Measurements from ENCODE around the gene LEKR1.
"Not testable (repeated sequence)": the region's sequence is repeated elsewhere in the genome, so short reads cannot be mapped to it uniquely, and the experiment has no call there.

LEKR1 gene

DNA sequence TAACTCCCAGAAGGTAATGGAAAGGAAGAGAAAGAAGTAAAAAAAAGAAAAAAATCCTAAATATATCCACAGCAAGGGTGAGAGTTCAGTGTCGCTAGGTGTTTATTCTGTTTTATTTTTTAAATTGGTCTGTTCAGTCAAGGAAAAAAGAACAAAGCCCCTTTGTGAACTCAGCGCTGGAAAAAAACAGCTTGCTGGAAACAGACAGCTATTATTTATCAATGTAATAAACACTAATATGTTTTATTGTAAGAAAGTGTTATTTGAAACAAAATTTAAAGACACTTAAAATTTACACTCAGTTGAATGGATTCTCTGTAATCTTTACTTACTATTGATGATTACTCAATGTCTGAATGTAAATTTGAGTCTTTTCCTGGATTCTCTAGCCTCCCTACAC is 32.3 kb upstream of the LEKR1 start:
- H3K27ac ChIP-seq = no peak overlapping the region
- TF ChIP-seq, protein P1, sequence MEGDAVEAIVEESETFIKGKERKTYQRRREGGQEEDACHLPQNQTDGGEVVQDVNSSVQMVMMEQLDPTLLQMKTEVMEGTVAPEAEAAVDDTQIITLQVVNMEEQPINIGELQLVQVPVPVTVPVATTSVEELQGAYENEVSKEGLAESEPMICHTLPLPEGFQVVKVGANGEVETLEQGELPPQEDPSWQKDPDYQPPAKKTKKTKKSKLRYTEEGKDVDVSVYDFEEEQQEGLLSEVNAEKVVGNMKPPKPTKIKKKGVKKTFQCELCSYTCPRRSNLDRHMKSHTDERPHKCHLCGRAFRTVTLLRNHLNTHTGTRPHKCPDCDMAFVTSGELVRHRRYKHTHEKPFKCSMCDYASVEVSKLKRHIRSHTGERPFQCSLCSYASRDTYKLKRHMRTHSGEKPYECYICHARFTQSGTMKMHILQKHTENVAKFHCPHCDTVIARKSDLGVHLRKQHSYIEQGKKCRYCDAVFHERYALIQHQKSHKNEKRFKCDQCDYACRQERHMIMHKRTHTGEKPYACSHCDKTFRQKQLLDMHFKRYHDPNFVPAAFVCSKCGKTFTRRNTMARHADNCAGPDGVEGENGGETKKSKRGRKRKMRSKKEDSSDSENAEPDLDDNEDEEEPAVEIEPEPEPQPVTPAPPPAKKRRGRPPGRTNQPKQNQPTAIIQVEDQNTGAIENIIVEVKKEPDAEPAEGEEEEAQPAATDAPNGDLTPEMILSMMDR (conservative IDR thresholded peaks at IDR 0.05) = no peak

DNA sequence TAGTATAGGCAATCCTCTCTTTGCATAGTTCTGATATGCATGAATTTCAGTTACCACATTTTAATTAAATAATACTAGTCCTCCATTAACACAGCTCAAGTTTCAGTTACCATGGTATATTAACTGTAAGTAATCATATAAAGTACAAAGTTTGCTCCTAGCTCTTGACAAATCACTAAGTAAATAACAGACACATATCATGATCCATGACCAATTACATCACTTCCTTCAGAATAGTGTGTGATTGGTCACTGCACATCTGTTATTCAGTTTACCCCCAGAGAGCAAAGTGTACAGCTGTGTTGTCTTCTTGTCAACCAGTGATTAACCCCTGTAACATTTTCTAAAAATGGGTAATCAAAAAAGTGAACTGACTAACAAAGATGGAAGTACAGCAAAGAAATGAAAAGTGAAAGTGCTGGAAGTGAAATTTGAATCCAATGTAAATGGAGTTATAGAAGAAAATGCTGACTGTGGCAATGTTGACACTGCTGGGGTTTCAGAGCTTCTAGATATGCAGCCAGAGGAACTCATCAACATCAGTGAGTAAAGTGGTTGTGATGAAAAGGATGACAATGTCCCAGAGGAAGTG is 30.2 kb upstream of the LEKR1 start:
- H3K27ac ChIP-seq = no peak overlapping the region
- TF ChIP-seq, protein P1 (conservative IDR thresholded peaks at IDR 0.05) = no peak

DNA sequence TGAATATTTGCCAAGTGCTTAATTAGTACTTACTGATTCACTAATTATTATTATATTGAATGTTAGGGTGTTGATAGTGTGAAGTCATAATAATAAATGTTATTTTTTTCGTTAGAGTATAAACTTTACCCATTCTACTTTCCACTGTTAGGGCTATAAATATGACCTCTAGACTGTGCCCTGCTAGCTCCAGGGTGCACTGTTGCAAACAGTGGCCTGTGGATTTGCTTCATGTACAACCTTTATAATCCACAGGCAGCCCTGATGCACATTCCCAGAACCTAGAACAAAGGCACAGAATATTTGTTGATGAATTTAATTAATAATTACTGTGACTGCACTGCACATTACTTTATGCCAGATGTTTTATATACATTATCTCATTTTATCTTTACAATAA is 28.8 kb upstream of the LEKR1 start:
- TF ChIP-seq, protein P1 (conservative IDR thresholded peaks at IDR 0.05) = no peak
- no peak overlapping the region for H3K27ac ChIP-seq

DNA sequence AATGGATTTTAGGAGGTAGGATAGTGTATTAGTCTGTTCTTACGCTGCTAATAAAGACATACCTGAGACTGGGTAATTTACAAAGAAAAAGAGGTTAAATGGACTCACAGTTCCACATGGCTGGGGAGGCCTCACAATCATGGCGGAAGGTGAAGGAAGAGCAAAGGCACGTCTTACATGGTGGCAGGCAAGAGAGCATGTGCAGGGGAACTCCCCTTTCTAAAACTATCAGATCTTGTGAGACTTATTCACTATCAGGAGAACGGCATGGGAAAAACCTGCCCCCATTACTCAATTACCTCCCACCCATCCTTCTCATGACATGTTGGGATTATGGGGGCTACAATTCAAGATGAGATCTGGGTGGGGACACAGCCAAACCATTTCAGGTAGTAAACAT is 25.9 kb upstream of the LEKR1 start:
- not testable (repeated sequence) for H3K27ac ChIP-seq

DNA sequence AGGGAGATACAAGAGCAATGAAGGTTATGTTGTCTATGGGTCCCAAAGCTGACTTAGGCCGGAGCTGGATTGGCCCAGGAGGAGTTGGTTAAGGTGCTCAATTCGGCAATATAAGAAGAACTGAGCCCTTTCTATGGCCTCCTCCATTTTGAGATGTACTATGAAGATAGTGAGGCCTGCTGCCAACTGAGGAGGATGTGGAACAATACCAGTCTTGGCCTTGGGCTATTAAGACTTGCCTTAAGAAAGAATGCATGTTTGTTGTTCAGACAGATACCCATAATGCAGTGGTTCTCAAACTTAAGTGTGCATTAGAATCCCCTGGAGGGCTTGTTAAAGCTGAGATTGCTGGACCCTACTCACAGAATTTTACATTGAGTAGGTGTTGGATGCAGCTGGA is 24.4 kb upstream of the LEKR1 start:
- no peak overlapping the region for H3K27ac ChIP-seq
- TF ChIP-seq, protein P1 (conservative IDR thresholded peaks at IDR 0.05) = no peak

DNA sequence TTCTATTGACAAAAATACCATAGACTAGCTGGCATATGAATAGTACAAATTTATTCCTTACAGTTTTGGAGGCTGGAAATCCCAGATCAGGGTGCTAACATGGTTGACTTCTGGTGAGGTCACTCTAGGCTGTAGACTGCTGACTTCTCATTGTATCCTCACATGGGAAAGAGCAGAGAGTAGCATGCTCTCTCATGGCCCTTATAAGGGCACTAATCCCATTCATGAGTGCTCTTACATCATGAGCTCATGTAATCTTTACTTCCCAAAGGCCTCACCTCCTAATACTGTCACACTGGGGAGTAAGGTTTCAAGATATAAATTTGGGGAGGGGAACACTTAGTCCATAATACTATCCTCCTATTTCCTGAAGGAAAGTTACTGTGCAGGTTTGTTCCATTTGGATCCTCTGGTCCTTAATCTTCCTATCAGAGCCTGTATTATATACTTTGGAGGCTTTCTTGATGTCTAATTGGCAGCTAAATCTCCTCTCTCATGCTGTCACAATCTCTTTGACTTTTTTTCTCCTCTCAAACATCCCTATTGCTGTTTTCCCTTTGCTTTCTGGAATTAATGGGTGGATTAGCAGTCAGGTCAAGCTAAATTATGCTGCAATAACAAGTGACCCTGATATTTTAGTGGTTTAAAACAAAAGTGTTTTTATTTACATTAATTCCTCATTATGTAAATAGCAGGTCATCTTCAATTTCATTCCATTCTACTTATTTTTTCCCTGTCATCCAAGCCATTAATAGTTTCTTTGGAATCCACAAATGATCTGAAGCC is 23.1 kb upstream of the LEKR1 start:
- H3K27ac ChIP-seq = no peak overlapping the region
- TF ChIP-seq, protein P1 (conservative IDR thresholded peaks at IDR 0.05) = no peak

DNA sequence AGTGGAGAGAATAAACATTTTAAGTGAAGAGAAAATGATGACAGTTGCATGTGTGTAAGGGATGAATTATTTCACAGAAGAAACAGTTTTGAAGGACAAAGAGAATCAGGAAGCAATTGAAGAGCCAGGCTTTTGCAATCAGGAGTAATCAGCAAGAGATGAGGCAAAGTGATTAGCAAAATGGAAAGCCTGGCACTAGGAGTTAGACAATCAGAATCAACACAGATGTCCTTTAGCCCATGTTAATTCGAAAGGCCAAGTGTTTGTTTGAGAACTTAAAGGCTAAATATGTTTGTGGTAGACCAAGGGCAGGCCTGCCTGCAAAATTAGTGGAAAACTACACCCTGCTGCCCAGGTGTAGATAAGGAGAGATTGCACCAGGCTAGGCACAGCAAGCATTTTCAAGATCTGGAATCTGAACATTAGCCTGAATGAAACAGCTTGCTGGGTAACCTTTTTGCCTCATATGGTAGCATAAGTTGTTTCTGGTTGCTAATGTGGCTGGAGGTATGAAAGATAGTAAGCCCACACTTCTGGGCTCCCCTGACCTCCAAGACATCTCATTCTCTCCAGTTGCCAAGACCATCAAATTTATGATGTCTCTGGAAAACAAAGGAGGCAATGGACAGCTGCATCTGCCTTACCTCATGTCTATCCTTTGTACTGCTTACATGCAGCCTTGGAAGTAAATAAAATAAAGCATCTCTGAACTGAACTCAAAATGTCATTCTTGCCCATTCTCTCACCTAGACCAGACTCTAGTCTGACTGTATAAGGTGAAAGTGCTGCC is 22.0 kb upstream of the LEKR1 start:
- TF ChIP-seq, protein P1 (conservative IDR thresholded peaks at IDR 0.05) = no peak
- no peak overlapping the region for H3K27ac ChIP-seq

Measured in VCaP (cell line).